Astrocyte of the hippocampus (primary cell): Measurements from ENCODE around the gene SCRT2.

ENCODE experiments used
- DNase-seq: peaks from one replicate; pipeline ENCODE4 v3.0.0; 2011; ENCODE audit warnings: low read depth, low spot score

Gene SCRT2

GRCh38 chr20:634148-634925, 41.3 kb downstream of the SCRT2 start:
- no peak for DNase-seq

DNA sequence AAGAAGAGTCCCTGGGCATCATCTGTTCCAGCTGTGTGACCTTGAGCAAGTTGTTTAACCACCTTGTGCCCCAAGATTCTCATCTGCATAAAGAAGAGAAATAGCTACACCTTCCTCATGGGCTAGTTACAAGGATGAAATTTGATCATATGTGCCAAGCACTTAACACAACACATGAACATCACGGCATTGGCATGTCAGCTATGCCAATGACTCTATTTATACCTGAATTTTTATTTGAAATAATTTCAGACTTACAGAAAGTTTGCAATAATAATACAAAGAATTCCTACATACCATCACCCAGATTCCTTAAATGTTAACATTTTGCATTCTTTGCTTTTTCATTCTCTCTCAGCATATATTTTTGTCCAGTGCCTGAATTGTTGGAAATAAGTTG, 44.5 kb downstream of the SCRT2 start:
- DNase-seq = no peak

DNA sequence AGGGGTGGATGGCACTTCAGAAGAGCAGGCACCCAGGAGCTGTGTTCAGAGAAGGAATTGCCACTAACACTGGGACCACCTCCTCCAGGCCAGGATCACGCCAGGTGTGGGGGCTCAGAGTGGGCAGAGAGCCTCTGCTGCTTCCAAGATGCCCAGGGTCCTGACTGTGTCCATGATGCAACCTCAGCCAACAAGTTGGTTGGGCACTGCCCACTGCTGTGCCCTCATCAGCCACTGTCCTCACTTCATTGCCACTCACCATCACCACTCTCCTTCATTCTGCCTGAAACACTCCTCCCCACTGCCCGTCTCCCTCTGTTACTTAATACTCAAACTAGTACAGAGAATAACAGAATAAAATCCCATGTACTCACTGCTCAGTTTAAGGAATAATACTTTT, 49.0 kb downstream of the SCRT2 start:
- DNase-seq = no peak

GRCh38 chr20:625360-625932, 50.2 kb downstream of the SCRT2 start:
- DNase-seq = no peak

DNA sequence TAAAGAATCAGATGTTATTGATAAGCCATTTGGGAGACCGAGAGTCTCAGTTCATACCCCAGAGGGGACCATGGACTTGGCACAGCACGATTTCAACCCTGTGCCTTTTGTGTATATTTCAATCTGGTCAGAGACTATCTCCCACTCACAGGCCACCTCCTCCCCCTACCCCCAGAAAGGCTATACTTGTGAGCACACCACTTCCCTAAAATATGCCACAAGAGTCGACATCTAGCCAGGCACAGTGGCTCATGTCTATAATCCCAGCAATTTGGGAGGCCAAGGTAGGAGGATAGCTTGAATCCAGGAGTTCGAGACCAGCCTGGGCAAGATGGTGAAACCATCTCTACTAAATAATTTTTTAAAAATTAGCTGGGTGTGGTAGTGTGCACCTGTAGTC, 51.9 kb downstream of the SCRT2 start:
- DNase-seq = no peak

DNA sequence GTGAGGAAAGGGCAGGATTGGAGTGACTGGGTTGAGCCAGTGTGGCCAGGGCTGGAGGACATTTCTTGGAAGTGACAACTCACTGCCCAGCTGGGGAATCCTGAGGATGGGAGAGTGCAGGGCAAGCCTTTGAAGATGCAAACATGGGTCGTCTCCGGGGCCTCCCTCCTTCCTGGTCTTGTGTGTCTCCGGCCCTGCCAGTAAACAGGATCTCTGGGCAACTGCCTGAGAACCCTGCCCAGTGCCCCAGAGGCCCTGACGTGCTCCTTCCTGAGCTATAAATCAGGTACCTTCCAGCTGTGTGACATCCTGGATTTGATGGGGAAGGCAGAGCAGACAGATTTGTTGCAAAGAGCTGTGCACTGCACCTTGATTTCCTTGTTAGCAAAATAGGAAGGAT, 52.6 kb downstream of the SCRT2 start:
- no peak for DNase-seq

- DNase-seq = no peak
These were observed 53.4 kb downstream of the SCRT2 start for GRCh38 chr20:622161-622560.

DNA sequence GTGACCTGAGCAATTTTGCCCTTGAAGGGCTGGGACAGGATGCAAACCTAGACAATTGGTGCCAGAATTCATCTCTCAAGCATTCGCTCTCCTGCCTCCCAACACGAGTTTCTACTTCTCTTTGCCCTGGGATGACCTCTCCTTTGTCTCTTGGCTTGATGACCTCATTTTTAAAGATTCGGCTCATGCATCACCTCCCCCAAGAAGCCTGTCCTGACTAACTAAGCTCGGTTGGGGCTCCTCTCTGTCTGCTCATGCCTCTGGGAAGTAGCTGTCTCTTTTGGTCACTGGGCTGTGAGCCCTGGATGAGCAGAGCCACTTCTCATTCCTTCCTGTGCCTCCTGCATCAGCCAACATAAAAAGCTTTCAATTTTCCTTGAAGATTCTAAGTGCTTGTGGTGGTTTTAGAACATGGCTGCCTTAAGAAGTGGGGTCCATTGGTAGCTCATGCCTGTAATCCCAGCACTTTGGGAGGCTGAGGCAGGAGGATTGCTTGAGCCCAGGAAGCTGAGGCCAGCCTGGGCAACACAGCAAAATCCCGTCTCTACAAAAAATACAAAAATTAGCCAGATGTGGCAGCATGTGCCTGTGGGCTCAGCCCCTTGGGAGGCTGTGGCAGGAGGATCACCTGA, 54.4 kb downstream of the SCRT2 start:
- DNase-seq = peak; percentile 8

DNA sequence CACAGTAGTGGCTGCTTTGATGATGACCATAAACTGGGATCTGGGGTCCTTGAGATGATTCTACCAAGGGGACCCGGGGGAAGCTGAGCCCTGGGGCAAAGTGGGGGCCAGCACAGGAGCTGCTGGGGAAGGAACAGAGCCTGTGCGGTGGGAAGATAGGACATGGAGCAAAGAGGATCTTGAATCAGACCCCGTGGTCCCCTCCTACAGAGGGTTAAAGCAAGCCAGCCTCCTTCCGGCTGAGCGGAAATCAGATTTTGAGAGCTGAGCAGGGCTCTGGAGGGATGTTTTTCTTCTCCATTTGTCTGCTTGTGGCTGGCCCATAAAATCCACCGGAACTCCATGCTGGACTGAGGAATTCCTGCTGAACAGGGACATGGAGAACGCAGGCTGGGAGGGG, 55.4 kb downstream of the SCRT2 start:
- DNase-seq = no peak

DNA sequence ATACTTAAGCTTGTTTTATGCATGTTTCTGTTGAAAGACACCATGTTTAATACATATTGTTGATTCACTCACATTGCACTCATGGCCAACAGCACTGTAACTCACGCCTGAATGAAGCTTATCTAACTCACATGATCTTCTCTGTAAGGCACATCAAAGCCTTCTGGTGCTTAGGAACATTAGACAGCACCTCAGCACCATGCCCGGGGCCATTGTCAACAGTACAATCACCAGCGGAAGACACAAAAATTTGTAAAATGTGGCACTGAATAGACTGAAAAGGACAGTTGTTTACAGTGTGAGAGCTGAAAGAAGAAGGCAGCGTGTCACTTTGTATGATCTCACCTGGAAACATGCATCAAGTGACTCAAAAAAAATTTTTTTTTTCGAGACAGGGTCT, 56.6 kb downstream of the SCRT2 start:
- DNase-seq = no peak

GRCh38 chr20:617934-618690, 57.5 kb downstream of the SCRT2 start:
- no peak for DNase-seq

GRCh38 chr20:615514-615913, 60.1 kb downstream of the SCRT2 start:
- no peak for DNase-seq

DNA sequence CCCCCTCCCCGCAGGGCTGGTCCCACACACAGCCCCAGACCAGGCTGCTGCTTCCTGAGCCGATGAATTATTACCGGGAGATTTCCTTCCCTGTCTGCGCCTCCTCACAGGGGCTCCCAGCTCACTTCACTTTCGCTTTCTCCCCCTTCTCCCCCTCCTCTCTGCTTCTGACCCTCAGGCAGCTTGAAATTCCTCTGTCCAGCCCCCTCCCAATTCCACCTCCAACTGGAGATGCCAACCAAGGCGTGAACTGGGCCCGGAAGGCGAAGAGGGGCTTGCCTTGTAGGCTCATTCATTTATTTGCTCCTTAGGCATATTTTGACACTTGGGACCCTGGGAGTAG, 63.8 kb downstream of the SCRT2 start:
- DNase-seq = no peak
